Epithelial cell of esophagus (primary cell): ENCODE data around the gene ASB4.

Source experiments
- DNase-seq: peaks from one replicate; pipeline ENCODE4 v3.0.0; 2010; ENCODE audit warnings: low read depth
- H3K4me3 ChIP-seq: 2 replicates; pipeline ENCODE4 v1.5.1; 2011; ENCODE audit warnings: mild to moderate bottlenecking, low read length, control low read depth
- CTCF ChIP-seq: IDR thresholded peaks from 2 replicates; pipeline ENCODE4 v1.5.1; 2011; ENCODE audit warnings: low read depth, mild to moderate bottlenecking, low read length, control low read depth, inconsistent platforms; ENCODE audit not compliant: insufficient read depth; ENCODE audit errors: missing control alignments

Gene ASB4, protein sequence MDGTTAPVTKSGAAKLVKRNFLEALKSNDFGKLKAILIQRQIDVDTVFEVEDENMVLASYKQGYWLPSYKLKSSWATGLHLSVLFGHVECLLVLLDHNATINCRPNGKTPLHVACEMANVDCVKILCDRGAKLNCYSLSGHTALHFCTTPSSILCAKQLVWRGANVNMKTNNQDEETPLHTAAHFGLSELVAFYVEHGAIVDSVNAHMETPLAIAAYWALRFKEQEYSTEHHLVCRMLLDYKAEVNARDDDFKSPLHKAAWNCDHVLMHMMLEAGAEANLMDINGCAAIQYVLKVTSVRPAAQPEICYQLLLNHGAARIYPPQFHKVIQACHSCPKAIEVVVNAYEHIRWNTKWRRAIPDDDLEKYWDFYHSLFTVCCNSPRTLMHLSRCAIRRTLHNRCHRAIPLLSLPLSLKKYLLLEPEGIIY

DNA sequence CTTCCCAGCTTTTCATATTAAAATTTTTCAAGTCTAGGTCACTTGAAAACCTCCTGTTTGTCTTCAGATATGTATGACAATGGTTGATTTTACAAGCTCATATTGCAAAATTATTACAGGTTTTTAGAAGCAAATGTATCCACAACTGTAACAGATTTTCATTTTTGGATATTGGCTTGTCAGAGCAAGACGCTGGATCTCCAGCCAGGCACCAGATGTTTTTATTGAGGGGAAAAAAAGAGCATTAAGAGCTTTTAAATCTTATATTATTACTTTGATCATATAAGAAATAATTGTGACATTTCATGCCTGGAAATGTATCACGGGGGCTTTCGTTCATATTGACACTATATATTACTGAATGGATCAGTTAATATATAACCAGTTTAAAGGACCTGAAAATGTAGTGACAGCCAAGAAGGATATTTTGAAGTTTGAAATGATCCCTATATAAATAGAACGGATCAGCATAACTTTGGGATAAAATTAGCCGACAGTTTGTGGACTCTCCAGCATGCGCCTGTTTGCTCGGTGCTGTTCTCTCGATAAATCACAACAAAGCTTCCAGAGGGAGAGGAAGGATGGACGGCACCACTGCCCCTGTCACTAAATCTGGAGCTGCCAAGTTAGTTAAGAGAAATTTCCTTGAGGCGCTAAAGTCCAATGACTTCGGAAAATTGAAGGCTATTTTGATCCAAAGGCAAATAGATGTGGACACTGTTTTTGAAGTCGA is at the start of gene ASB4:
ASB4 (plus strand) TSS at position 553 of the 733 bp plus-strand sequence; CDS start at position 582, 29 bp downstream.
- no peak for DNase-seq
- TF ChIP-seq CTCF, result no peak
- H3K4me3 ChIP-seq, result no peak within 1 kb of the TSS

- TF ChIP-seq CTCF, result no peak
- H3K4me3 ChIP-seq, result no peak overlapping the region
- DNase-seq, result no peak
Measured at GRCh38 chr7:95436407-95436806, 49.3 kb upstream of the ASB4 start.

DNA sequence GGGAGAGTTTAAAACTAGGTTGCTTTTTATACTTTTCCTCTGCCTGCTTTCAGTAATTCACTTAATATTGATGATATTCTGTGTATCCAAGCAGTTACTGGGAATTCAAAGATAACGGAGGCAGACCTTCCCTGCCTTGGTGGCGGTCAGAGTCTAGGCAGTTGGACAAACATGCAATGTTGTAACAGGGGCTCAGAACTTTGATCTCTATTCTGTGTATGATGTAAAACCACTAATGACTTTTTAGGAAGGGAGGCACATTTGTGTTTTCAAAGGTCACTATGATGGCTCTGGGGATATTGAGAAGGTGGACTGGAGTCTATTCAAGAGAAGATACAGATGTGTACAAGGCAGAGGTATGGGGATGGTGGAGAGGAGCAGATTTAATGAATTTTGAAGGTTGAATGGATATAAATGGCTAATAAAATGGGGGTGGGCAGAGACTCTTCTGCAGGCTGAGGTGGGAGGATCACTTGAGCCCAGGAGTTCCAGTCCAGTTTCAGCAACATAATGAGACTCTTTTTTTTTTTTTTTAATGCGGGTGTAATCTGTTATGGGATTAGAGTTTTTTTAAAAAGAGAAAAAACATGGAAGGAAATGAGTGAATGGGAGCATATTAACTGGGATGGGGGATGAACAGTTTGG is 45.2 kb upstream of the ASB4 start:
- DNase-seq, result no peak
- H3K4me3 ChIP-seq, result no peak overlapping the region
- no peak for TF ChIP-seq CTCF

GRCh38 chr7:95441042-95441823 is 44.5 kb upstream of the ASB4 start:
- peak; percentile 64 for DNase-seq
- TF ChIP-seq CTCF, result no peak
- no peak overlapping the region for H3K4me3 ChIP-seq

- TF ChIP-seq CTCF, result no peak
- DNase-seq, result no peak
- H3K4me3 ChIP-seq, result no peak overlapping the region
Measured at GRCh38 chr7:95444796-95445195, 40.9 kb upstream of the ASB4 start.

- TF ChIP-seq CTCF, result no peak
- no peak for DNase-seq
- no peak overlapping the region for H3K4me3 ChIP-seq
Measured at GRCh38 chr7:95446618-95447017, 39.1 kb upstream of the ASB4 start.
